ELF-1 (cell line): ENCODE results near the gene PDCD6IP.

Experiments
- DNase-seq: peaks from one replicate; pipeline ENCODE4 v3.0.0-alpha.2; 2016; ENCODE audit warnings: low read depth, low spot score

PDCD6IP gene

DNA sequence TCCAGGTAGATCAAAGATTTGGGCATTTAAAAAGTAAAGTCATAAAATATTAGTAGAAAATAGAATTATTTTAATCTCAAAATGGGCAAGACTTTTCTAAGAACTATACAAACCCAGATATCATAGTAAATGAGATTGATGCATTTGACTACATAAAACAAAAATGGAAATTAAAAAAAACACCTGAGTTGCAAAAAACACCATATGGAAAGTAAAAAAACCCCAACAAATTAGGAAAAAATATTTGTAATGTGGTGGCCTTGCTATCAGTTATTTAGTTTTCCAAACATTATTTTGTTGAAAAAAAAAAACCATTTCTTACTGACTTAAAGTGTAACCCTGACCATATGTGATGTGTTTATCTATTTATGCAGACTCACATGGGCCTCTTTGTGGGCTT, 97.2 kb downstream of the PDCD6IP start:
- DNase-seq, result no peak

DNA sequence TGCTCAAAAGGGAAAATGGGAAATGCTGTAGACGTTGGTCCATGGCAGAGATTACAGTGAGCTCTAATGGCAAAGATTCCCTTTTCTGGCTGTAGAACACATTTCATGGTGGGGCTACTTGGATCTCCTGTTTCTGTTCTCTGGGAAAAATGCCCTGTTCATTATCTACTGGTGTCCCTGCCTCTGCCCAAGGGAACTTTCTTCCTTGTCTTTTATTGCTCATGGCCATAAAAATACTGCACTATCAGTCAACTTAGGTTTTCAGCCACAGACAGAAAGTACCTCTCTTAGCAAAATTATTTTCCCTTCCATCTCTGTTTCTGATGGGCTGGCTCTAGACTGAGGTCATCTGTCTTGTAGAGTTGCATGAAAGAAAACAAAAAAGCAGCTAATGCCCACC, 98.9 kb downstream of the PDCD6IP start:
- DNase-seq, result no peak

DNA sequence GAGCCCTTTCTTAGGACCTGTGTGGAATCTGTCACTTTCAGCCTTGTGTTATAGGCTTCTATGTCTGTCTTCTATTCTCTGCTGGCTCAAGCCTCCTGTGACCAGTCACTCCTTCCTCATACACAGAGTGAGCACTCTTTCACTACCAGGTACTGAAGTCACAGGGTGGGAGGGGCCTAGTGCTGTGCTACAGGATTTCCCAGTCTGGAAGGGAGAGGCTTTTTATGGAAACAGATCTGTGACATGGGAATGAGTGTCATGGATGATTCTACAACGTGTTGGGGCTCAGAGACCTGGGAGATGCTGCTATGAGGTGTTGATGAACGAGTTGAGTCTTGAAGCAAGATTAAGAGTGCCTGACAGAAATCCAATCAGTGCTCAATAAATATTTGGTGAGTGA, 100.5 kb downstream of the PDCD6IP start:
- DNase-seq, result no peak

DNA sequence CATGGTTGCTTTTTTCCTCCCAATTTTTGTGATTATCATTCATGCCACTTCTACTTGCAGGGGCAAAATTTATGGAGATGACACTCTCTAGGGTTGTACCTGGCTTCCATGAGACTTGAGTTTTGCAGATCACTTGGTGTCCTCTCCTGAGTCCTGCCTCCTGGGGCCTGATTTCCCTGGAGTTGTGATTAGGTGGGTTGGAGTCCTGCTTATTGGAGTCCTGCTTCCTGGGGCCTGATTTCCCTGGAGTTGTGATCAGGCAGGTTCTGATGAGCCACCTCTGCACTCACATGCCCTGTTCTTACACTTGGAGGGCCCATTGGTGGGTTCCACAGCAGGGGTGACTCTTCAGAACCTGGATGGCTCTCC, 102.0 kb downstream of the PDCD6IP start:
- no peak for DNase-seq

DNA sequence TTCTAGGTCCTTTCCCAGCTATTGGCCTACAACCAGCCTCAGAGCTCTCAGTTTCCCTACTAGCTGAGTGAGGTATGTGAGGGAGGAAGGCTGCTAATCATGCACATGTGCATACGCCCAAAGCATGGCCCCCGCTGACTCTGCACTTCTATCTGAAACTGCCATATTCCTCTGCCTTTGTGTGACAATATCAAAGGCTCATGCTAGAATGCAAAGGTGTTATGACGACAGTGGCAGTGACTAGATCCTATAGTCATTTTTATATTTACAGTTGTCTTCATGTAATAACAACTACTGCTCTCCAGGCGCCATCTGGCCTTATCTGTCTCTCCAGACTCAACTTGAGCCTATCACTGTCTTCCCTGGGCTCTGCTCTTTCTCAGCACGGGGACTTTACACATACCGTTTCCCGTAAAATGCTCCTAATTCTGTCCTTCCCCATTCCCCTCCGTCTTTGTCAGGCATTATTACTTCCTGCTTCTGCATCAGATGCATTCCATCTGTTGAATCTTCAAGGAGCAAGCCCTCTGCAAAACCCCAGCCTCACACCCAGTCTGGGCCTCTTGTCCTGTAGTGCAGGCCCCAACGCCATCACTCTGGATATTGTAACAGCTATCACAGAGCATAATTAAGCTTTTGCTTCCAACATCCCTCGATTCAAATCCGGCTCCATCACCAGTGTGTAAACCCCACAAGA, 102.5 kb downstream of the PDCD6IP start:
- no peak for DNase-seq

DNA sequence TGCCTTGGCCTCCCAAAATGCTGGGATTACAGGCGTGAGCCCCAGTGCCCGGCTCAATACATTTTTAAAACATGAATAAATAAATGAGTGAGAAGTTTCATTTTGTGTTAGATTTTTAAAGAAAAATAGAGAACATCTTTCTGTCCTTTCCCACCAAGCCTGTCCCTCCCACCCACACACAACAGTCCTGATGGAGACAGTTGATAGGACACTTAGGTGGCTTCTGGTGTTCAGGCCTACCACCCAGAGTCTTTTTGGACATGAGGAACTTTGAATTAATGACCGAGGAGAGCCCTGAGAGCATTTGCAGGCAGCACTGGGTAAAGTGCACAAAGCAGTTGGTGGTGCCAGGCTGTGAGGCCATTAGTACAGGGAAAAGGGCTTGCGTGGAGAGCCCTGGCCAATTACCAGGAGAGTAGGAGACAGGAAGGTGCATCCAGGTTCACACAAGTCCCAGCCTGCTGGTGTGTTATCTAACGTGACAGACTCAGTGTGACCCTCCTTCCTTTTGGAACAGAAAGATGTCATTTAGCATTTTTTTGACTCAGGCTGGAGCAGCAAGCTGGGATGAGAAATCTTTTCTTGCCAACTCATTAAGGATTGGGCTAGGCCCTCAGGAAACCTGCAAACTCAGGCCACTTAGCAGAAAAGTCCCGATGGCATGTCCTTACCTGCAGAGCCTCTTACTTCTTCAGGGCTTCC, 103.6 kb downstream of the PDCD6IP start:
- DNase-seq, result no peak

DNA sequence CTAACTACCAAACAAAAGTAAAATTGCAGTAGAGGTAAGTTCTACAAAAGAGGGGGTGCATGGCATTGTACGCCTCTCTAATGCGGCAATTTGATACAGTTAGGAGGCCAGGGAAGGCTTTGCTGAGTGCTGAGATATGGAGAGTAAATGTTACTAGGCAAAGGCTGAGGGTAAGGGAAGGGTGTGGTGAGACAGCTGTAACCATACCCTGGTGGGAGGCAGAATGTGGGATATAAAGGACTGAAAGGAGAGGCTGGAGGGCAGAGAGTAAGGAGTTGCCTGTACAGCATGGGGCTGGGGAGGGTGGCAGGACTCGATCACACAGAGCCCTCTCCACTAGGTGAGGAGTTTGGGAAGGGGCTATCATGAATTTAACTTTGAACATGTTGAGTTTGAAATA, 106.3 kb downstream of the PDCD6IP start:
- no peak for DNase-seq

DNA sequence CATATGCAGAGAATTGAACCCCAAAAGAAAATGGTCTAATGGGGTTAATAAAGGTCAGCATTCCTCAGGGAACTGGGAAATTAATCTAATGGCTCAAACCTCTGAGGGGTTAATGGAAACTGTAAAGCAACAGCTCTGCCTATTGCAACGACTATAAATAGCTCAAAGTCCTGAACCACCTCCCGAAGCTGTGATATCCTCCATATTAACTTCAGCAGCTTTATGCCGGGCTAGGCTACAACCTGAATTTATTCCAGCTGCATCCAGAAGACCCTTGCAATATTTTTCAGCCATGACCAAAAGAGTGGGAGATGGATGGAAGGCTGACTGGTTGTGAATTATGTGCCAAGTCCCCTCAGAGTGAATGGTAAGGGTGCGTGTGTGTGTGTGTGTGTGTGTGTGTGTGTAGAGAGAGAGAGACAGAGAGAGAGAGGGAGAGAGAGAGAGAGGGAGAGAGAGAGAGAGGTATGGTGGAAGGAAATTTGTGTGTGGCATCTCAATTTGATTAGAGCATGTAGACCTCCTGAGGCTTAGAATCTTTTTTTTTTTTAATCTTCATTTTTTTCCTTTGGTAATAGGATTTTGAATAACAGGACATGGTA, 109.9 kb downstream of the PDCD6IP start:
- no peak for DNase-seq

DNA sequence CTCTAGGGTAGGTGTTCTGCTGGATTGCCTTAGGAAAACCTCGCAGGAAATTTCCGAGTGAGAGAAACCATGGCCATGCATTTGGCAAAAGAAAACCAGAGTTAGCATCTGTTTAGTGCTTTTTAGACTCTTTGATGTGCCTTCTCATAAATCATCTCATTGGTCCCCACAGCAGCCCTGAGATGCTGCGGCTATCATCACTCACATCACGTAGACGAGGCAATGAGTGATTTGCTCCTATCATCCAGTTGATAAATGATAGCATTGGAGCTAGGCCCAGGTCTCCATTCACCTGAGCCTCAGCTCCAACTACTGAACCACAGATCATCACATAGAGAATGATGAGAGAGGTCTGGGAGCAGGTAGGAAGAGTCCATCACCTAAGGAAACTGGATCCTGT, 111.1 kb downstream of the PDCD6IP start:
- DNase-seq, result no peak

DNA sequence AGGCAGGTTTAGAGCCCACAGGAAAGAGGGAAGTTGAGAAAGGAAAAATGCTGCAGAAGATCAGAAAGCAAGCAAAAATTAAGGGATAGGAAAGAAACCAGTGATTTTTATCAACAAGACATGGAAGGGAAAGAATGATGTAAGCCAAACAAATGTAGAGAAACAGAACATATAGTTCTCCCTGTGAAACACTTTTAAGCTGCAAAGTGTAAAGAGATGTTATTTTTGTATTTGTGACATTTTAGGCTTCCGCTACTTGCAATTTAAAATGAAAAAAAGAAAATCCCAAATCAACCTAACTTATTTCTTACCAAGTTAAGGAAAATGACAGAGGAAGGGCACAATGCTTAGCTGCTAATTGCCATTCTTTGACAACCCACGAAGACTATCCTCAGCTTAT, 111.6 kb downstream of the PDCD6IP start:
- no peak for DNase-seq

DNA sequence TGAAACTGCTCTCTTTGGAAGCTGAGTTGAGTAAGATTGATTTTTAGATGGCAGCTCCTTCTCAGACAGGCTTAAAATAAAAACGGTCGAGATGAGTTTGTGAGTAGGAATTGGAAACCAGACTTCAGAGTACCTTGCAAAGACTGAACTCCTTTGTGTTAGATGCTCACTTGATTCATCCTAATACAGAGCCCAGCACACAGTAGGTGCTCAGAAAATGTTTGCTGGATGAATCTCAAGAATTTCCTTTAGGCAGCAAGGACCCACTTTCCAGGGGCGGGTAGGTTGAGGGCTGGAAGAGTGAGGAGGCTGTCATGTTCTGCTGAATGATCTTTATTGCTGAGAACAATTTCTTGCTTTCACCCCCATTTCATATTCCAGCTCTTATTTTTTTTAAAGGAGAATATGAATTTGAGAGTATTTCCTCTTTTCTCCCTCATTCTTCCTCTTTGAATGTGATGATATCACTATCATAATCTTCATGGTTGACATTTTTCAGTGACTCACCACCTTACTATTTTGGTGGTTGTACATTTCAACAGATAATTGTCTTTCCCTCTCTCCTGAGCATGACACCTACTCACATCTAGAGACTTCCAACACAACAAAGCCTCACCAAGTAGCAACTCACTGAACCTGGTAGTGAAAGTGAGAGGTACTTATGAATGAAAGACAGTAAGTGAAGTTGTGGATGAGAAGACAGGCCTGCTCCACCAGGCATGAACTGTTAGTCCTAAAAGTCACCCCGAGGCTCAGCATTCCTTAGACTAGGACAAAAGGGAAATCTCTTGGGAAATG, 113.3 kb downstream of the PDCD6IP start:
- no peak for DNase-seq

DNA sequence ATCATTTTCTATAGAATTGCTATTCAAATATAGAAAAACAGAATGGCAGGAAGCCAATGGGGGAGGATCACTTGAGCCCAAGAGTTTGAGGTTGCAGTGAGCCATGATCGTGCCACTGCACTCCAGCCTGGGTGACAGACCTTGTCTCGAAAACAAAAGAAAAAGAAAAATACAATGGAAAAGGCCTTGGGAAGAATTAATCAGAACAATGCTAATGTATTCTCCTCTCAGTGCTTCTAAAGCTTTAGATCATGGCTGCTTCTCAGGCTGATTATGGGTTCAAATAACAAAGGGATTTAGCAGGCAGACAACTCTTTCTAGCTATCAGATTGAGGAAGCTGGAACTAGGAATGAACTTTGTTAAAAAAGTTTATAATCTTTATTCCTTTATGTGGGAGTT, 115.8 kb downstream of the PDCD6IP start:
- DNase-seq, result no peak

DNA sequence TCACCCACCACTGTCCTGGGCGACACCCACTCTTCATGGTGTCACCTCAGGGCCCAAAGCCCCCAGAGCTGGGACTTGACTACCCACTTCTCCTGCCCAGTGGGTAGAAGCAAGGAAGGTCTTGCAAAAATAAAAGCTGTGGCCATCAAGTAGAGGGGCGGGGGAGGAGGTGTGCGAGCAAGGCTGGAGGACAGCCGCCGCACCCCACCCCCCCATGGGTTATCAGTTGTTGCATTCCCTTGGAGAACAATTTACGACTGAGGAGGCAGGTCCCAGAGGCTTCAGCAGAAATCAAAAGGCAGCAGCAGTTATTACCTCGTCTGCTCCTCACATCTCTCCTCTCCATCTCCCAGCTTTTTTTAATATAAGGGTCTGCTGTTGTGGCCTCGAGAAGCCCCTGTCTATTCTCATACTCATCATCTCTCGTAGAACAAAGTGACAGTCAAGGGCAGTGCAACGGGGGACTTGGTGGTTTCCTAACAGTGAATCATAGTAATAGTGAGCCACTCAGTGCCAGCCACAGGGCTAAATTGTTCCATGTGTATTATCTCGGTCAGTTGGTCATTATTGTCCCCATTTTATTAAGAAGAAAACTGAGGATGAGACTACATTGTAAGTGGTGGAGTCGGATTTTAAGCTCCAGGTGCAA, 116.4 kb downstream of the PDCD6IP start:
- DNase-seq, result no peak

DNA sequence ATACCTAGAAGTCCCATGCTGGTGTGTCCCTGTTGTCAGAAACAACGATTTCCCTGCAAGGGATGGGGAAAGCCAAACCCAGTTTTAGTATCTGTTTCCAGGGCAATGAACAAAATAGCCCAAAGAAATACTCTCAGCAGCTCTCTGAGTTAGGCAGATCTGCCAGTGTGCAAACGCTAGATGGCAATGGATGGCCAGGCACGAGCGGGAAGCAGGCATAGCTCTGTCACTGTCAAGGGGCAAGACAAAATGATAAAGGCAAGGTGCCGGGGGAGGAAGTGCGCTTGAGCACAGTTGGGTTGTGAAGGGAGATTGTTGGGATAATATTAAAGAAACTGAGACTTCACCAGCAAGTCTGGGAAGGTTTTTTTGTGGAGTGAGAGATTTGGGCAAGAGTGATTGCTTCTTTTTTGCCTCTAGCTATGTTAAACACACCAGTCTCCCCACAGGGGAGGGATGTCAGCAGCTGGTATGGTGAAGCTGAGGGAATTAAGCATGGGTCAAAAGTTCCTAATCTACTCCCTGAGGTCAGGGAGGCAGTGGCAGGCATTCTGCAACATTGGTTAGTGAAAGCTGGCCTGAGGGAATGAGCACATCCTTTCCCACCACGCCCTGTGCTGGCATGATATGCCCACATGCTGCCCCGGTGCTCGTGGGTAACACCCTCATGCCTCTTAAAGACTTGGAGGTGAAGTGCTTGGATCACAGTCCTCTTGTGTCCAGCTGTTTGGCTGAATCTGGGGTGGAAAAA, 117.5 kb downstream of the PDCD6IP start:
- DNase-seq, result peak; percentile 32

DNA sequence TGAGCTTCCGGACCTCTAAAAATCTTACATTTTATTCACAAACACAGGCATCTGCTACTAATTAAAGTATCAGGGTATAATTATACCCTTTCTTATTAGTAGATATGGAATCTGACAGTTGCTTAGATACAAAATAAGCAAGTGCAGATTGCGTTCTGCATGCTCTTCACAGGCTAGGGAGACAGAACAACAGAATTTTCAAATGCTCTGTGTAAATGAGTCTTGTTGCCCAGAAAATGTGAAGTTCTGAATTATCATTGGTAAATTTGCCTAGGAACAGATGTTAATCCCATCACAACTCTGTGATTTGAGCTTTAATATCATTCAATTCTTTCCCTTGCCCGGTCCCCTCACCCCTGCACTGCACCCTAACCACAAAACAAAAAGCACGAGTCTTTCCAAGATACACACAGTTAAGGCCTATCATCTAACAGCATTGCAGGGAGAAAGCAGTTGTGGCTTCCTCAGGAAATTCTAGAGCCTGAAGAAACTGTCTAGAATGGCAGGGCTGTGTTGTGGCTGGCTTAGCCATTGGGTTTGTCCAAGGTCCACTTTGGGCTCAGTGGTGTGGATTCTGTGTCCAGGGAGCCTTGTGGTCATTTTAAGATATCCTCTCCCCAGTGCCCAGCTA, 119.8 kb downstream of the PDCD6IP start:
- DNase-seq, result no peak
